ENCODE measurements around the gene PCNX1.
"Not testable (repeated sequence)": the region's sequence is repeated elsewhere in the genome, so short reads cannot be mapped to it uniquely, and the experiment has no call there.

The PCNX1 gene

DNA sequence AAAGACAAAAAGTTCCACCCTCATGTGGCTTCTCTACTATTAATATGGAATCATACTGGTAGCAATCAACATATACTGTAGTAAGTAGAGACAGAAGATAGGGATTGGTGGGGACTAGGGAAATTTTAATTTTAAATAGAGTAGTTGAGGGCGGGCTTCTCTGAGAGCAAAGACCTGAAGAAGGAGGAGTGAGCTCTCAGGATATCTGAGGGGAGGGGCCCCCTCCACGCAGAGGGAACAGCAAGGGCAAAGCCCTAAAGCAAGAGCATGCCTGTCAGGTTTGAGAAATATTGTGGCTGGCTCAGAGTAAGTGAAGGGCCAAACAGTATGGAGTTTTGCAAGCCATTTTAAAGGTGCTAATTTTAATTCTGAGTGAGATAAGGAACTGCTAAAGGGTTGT lies 64.3 kb downstream of the PCNX1 start:
- no peak for DNase-seq

- peak; percentile 35 for DNase-seq
These were observed 65.1 kb downstream of the PCNX1 start for GRCh38 chr14:70972107-70972976.

GRCh38 chr14:70976591-70976990 lies 69.3 kb downstream of the PCNX1 start:
- no peak for DNase-seq

DNA sequence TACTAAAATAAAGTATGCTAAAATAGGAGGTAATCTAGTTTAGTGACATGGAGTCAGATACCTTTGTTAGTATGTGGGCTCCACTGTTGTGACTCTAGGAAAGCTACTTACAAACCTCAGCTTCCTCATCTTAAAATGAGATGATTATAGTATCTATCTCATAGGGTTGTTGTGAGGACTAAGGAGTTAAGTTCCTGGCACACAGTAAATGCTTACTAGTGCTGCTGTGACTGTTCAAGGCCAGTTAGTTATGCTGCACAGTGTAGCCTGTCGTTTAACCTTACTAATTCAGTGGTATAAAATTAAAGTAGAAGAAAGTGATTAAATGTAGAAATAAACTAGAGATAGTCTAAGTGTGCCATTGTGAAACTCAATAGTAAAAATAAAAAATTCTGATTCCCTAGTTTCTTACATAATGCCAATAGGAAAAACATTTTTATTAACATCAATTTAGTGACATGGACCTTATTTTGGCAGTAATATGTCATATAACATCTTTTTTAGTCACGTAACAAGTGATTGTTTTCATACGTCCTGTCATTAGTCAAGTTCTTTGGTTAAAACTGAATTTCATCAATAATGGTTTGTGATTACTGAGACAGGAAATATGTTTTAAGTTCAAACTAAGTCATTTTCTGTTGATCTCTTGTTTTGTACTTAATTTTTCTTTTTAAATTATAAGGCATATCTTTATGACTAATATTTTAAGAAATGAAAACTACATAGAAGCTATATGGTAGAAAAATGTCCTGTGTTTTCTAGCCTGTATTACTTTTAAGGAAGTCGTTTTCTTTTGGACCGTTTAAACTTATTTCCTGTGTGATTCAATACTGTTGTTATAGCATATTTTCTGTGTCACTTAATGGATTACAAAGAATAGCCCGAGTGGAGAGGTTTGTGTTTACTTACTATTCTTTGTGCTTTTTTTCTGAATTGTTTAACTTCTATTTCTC lies 74.0 kb downstream of the PCNX1 start:
- DNase-seq = no peak

DNA sequence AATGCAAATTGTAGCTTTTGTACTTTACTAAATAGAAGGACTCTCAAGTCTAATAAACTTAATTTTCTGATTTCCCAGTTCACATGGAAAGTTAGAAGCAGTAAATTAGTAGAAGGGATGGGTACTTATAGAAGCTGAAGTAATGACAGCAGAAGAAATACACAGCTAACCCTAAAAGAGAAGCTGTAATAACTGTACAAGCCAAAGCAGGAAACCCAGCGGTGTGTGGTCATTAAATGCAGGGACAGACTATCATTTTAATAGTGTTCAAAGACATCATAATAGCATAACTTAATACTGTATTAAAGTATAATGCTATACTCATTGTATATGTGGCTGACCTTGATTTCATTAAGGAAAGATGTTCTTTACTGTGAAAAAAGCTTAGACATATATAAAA lies 74.9 kb downstream of the PCNX1 start:
- DNase-seq = no peak

GRCh38 chr14:70987041-70987440 lies 79.8 kb downstream of the PCNX1 start:
- DNase-seq = no peak

DNA sequence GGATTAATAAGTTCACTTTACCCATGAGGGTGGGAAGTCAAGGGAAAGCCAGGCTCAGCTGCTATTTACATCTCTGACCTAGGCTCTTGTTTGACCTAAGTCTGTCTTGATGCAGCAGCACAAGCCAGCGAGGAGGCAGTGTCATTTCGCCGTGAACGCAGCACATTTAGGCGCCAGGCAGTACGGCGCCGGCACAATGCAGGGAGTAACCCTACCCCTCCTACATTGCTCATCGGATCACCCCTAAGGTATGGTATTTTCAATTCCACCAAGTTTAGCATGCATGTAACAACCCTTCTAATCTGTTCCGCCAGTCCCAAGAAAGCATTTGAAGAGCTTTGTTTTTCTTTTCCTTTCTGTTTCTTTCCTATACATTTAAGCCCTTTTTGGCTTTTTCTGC lies 81.2 kb downstream of the PCNX1 start:
- no peak for DNase-seq

DNA sequence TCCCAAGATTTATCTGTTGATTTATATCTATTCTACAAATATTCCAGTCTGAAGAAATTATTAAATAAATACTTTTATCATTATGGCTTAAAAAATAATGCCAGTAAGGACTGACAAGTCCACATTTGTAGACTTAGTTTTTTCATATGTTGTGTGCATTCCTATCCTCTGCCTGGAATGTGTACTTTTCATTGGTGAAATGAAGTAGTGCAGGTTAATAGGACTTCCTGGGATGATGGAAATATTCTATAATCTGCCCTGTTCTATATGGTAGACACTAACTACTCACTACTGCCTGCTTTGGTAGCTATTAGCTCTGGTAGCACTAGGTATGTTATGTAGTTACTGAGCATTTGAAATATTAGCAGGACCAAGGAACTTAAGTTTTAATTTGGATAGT lies 86.7 kb downstream of the PCNX1 start:
- no peak for DNase-seq

DNA sequence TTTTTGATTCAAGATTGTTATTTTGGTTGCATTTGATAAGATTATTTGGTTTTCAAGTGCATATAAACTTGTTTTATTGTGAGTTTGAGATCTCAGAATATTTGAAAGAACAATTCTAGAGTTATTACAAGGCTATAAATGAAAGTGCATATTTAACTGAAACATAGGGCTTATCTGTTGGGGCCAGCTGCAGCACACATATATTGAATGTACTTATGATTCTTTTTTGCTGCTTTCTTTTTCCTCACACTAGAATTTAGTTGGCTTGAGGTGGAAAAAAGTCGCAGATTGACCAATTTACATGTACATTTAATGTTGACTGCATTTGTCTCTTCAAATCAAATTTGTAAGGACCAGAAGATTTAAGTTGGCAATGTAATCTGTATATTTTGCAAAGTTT lies 88.0 kb downstream of the PCNX1 start:
- DNase-seq = no peak

GRCh38 chr14:70995671-70996070 lies 88.4 kb downstream of the PCNX1 start:
- DNase-seq = no peak

DNA sequence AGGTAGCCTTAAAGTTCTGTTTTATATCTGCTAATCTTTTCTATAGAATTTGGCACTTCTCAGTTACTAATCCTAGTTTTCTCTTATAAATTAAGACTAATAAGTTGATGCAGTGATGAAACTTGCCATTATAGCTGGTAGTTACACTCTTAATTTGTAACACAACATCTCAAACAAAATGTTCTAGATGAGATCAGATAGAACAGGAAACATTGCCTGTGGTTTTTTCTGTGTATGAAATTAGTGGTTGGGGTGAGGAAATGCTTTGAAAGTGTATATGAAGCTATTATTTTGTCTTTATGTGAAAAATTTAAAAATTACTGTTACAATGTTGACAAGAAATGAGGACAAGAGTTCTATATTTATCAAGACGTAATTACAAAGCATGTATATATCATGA lies 91.9 kb downstream of the PCNX1 start:
- DNase-seq = no peak

- no peak for DNase-seq
These were observed 92.8 kb downstream of the PCNX1 start for GRCh38 chr14:71000091-71000490.

DNA sequence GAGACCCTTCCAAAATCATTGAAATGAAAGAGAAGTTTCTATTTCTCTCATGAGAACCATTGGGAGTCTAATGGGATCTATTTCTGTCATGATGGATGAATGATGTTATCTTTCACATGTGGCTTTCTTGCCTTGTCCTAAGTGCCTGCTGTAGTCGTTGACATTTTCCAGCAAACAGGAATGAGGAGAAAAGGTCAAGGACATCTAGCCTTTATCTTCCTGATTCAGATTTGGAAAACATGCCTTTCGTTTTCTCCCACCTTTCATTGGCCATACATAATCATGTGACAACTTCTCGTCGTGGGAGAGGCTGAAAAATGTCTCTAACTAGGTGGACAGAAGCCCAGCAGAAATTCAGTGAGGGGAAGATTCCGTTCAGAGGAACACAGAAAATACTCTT lies 94.5 kb downstream of the PCNX1 start:
- DNase-seq = no peak

DNA sequence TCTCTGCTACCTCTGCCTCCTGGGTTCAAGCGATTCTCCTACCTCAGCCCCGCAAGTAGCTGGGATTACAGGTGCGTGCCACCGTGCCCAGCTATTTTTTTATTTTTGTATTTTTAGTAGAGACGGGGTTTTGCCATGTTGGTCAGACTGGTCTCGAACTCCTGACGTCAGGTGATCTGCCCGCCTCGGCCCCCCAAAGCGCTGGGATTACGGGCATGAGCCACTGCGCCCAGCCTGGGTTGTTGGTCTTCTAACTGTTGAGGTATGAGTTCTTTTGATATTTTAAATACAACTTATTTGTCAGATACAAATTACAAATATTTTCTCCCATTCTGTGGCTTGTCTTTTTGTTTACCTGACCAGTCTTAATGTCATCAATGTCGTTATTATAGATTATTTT lies 95.9 kb downstream of the PCNX1 start:
- DNase-seq = no peak

GRCh38 chr14:71004481-71004880 lies 97.2 kb downstream of the PCNX1 start:
- no peak for DNase-seq

GRCh38 chr14:71005076-71005475 lies 97.8 kb downstream of the PCNX1 start:
- DNase-seq = no peak

- no peak for DNase-seq
These were observed 98.9 kb downstream of the PCNX1 start for GRCh38 chr14:71006200-71006563.

GRCh38 chr14:71011479-71011878 lies 104.2 kb downstream of the PCNX1 start:
- DNase-seq = no peak

DNA sequence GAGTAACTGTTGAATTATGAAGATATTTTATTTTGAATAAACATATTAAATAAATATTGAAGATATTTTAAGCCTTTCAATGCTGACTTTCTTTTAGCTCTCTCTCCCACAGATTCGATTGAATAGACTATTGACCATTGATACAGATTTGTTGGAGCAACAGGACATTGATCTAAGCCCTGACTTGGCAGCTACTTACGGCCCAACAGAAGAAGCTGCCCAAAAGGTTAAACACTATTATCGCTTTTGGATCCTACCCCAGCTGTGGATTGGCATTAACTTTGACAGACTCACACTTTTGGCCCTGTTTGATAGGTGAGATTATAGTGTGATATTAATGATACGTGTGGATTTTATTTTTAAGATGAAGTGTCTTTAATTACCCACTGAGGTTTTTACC lies 105.6 kb downstream of the PCNX1 start:
- DNase-seq = no peak

- DNase-seq = no peak
These were observed 106.4 kb downstream of the PCNX1 start for GRCh38 chr14:71013551-71014192.

- DNase-seq = not testable (repeated sequence)
These were observed 112.7 kb downstream of the PCNX1 start for GRCh38 chr14:71019917-71020316.

DNA sequence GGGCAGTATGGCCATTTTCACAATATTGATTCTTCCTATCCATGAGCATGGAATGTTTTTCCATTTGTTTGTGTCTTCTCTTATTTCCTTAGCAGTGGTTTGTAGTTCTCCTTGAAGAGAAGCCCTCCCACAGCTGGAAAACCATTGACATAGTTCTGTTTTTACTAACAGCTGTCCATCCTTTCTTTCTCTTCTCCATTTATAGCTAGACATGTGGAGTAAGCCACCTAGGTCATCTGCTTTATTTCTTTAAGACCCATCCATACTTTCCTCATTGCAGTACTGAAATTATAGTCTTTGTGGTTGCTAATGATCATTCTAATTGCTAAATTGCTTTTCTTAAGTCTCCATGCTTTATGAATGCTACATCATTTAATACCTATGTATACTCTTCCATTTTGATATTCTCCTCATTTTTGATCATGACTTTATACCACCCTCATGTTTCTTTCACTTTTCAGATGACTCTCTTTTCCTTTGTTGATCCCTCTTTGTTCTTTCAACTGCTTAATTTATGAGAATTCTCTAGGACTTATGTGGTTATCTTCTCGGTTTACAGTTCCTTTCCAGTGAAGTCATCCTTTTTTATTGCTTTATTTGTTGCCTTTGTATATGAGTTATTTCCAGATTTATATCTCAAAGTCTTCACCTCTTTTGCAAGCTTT lies 114.2 kb downstream of the PCNX1 start:
- DNase-seq = no peak
